ENCODE measurements around the gene ITIH1.

DNA sequence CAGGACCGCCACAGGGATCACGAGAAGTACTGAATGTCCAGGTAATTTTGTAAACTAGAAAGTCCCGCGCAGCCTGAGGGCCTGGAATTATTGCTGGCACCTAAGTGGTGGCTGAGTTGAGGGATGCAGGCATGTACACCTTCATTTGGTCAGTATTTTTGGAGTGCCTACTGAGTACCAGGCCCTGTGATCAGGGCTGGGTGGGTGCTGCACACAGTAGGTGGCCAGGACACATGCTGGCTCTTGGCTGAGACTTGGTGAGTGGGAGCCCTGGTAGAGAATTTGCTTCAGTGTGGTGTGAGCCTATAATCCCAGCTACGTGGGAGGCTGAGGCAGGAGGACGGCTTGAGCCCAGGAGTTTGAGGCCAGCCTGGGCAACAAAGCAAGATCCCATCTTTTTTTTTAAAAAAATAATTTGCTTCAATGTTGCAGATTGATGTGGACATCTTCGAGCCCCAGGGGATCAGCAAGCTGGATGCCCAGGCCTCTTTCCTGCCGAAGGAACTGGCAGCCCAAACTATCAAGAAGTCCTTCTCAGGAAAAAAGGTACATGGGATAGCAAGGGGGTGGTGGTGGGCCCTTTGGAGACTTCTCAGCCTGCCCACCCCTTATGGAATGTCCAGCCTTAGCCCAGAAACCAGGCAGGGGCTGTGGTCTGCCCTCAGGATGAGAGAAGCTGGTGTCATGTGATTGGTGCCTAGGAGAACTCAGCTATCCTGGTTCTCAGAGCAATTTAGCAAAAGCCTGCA, 2.6 kb downstream of the ITIH1 start:
- TF ChIP-seq, protein P1, sequence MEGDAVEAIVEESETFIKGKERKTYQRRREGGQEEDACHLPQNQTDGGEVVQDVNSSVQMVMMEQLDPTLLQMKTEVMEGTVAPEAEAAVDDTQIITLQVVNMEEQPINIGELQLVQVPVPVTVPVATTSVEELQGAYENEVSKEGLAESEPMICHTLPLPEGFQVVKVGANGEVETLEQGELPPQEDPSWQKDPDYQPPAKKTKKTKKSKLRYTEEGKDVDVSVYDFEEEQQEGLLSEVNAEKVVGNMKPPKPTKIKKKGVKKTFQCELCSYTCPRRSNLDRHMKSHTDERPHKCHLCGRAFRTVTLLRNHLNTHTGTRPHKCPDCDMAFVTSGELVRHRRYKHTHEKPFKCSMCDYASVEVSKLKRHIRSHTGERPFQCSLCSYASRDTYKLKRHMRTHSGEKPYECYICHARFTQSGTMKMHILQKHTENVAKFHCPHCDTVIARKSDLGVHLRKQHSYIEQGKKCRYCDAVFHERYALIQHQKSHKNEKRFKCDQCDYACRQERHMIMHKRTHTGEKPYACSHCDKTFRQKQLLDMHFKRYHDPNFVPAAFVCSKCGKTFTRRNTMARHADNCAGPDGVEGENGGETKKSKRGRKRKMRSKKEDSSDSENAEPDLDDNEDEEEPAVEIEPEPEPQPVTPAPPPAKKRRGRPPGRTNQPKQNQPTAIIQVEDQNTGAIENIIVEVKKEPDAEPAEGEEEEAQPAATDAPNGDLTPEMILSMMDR (conservative IDR thresholded peaks at IDR 0.05; ENCODE audit: low read depth in 2 of 2) = no peak
- TF ChIP-seq EZH2 (IDR thresholded peaks at IDR 0.05; ENCODE audit: low read depth, unreplicated experiment) (no peak), POLR2AphosphoS5 (IDR thresholded peaks at IDR 0.05; ENCODE audit: low read depth) (no peak), CREB1 (CRISPR knock-in tag; IDR thresholded peaks at IDR 0.05; ENCODE audit: low read depth) (no peak), EZH2phosphoT487 (IDR thresholded peaks at IDR 0.05; ENCODE audit: unreplicated experiment) (no peak), ZNF114 (CRISPR knock-in tag; IDR thresholded peaks at IDR 0.05) (no peak), JUNB (IDR thresholded peaks at IDR 0.05; ENCODE audit: unreplicated experiment) (no peak), ZNF331 (CRISPR knock-in tag; IDR thresholded peaks at IDR 0.05; ENCODE audit: low read depth) (no peak)
- TF ChIP-seq, protein P2, sequence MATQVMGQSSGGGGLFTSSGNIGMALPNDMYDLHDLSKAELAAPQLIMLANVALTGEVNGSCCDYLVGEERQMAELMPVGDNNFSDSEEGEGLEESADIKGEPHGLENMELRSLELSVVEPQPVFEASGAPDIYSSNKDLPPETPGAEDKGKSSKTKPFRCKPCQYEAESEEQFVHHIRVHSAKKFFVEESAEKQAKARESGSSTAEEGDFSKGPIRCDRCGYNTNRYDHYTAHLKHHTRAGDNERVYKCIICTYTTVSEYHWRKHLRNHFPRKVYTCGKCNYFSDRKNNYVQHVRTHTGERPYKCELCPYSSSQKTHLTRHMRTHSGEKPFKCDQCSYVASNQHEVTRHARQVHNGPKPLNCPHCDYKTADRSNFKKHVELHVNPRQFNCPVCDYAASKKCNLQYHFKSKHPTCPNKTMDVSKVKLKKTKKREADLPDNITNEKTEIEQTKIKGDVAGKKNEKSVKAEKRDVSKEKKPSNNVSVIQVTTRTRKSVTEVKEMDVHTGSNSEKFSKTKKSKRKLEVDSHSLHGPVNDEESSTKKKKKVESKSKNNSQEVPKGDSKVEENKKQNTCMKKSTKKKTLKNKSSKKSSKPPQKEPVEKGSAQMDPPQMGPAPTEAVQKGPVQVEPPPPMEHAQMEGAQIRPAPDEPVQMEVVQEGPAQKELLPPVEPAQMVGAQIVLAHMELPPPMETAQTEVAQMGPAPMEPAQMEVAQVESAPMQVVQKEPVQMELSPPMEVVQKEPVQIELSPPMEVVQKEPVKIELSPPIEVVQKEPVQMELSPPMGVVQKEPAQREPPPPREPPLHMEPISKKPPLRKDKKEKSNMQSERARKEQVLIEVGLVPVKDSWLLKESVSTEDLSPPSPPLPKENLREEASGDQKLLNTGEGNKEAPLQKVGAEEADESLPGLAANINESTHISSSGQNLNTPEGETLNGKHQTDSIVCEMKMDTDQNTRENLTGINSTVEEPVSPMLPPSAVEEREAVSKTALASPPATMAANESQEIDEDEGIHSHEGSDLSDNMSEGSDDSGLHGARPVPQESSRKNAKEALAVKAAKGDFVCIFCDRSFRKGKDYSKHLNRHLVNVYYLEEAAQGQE (IDR thresholded peaks at IDR 0.05; ENCODE audit: unreplicated experiment) = no peak
- TF ChIP-seq, protein P3, sequence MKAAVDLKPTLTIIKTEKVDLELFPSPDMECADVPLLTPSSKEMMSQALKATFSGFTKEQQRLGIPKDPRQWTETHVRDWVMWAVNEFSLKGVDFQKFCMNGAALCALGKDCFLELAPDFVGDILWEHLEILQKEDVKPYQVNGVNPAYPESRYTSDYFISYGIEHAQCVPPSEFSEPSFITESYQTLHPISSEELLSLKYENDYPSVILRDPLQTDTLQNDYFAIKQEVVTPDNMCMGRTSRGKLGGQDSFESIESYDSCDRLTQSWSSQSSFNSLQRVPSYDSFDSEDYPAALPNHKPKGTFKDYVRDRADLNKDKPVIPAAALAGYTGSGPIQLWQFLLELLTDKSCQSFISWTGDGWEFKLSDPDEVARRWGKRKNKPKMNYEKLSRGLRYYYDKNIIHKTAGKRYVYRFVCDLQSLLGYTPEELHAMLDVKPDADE (IDR thresholded peaks at IDR 0.05) = no peak
- TF ChIP-seq, protein P4, sequence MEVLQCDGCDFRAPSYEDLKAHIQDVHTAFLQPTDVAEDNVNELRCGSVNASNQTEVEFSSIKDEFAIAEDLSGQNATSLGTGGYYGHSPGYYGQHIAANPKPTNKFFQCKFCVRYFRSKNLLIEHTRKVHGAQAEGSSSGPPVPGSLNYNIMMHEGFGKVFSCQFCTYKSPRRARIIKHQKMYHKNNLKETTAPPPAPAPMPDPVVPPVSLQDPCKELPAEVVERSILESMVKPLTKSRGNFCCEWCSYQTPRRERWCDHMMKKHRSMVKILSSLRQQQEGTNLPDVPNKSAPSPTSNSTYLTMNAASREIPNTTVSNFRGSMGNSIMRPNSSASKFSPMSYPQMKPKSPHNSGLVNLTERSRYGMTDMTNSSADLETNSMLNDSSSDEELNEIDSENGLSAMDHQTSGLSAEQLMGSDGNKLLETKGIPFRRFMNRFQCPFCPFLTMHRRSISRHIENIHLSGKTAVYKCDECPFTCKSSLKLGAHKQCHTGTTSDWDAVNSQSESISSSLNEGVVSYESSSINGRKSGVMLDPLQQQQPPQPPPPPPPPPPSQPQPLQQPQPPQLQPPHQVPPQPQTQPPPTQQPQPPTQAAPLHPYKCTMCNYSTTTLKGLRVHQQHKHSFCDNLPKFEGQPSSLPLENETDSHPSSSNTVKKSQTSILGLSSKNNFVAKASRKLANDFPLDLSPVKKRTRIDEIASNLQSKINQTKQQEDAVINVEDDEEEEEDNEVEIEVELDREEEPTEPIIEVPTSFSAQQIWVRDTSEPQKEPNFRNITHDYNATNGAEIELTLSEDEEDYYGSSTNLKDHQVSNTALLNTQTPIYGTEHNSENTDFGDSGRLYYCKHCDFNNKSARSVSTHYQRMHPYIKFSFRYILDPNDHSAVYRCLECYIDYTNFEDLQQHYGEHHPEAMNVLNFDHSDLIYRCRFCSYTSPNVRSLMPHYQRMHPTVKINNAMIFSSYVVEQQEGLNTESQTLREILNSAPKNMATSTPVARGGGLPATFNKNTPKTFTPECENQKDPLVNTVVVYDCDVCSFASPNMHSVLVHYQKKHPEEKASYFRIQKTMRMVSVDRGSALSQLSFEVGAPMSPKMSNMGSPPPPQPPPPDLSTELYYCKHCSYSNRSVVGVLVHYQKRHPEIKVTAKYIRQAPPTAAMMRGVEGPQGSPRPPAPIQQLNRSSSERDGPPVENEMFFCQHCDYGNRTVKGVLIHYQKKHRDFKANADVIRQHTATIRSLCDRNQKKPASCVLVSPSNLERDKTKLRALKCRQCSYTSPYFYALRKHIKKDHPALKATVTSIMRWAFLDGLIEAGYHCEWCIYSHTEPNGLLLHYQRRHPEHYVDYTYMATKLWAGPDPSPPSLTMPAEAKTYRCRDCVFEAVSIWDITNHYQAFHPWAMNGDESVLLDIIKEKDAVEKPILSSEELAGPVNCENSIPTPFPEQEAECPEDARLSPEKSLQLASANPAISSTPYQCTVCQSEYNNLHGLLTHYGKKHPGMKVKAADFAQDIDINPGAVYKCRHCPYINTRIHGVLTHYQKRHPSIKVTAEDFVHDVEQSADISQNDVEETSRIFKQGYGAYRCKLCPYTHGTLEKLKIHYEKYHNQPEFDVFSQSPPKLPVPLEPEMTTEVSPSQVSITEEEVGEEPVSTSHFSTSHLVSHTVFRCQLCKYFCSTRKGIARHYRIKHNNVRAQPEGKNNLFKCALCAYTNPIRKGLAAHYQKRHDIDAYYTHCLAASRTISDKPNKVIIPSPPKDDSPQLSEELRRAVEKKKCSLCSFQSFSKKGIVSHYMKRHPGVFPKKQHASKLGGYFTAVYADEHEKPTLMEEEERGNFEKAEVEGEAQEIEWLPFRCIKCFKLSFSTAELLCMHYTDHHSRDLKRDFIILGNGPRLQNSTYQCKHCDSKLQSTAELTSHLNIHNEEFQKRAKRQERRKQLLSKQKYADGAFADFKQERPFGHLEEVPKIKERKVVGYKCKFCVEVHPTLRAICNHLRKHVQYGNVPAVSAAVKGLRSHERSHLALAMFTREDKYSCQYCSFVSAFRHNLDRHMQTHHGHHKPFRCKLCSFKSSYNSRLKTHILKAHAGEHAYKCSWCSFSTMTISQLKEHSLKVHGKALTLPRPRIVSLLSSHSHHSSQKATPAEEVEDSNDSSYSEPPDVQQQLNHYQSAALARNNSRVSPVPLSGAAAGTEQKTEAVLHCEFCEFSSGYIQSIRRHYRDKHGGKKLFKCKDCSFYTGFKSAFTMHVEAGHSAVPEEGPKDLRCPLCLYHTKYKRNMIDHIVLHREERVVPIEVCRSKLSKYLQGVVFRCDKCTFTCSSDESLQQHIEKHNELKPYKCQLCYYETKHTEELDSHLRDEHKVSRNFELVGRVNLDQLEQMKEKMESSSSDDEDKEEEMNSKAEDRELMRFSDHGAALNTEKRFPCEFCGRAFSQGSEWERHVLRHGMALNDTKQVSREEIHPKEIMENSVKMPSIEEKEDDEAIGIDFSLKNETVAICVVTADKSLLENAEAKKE (CRISPR knock-in tag; IDR thresholded peaks at IDR 0.05) = no peak
